Effector CD4-positive, alpha-beta T cell (primary cell): ENCODE data around the gene PPP2R2C.

Experiments
- DNase-seq: peaks from one replicate; pipeline ENCODE4 v3.0.0-alpha.2; 2020

Gene PPP2R2C

GRCh38 chr4:6360385-6360784 lies 112.0 kb downstream of the PPP2R2C start:
- DNase-seq, result no peak

- no peak for DNase-seq
Observed at GRCh38 chr4:6359536-6360308, 112.7 kb downstream of the PPP2R2C start.

GRCh38 chr4:6357476-6357875 lies 114.9 kb downstream of the PPP2R2C start:
- DNase-seq, result no peak

- DNase-seq, result no peak
Observed at GRCh38 chr4:6356076-6356560, 116.3 kb downstream of the PPP2R2C start.

- no peak for DNase-seq
Observed at GRCh38 chr4:6355052-6355451, 117.4 kb downstream of the PPP2R2C start.

GRCh38 chr4:6354626-6355025 lies 117.8 kb downstream of the PPP2R2C start:
- DNase-seq, result no peak

GRCh38 chr4:6354119-6354518 lies 118.3 kb downstream of the PPP2R2C start:
- no peak for DNase-seq

GRCh38 chr4:6352031-6352692 lies 120.3 kb downstream of the PPP2R2C start:
- no peak for DNase-seq

- DNase-seq, result no peak
Observed at GRCh38 chr4:6351246-6352000, 121.0 kb downstream of the PPP2R2C start.

- DNase-seq, result no peak
Observed at GRCh38 chr4:6350646-6351045, 121.8 kb downstream of the PPP2R2C start.

GRCh38 chr4:6349896-6350603 lies 122.4 kb downstream of the PPP2R2C start:
- DNase-seq, result no peak

GRCh38 chr4:6348408-6348807 lies 124.0 kb downstream of the PPP2R2C start:
- no peak for DNase-seq

GRCh38 chr4:6347511-6348045 lies 124.8 kb downstream of the PPP2R2C start:
- DNase-seq, result no peak

GRCh38 chr4:6346373-6347110 lies 125.9 kb downstream of the PPP2R2C start:
- no peak for DNase-seq

- DNase-seq, result no peak
Observed at GRCh38 chr4:6345866-6346265, 126.5 kb downstream of the PPP2R2C start.

- no peak for DNase-seq
Observed at GRCh38 chr4:6345096-6345830, 127.2 kb downstream of the PPP2R2C start.

- DNase-seq, result no peak
Observed at GRCh38 chr4:6343939-6344408, 128.4 kb downstream of the PPP2R2C start.

GRCh38 chr4:6342530-6343293 lies 129.7 kb downstream of the PPP2R2C start:
- no peak for DNase-seq

GRCh38 chr4:6341696-6342095 lies 130.7 kb downstream of the PPP2R2C start:
- no peak for DNase-seq

GRCh38 chr4:6340446-6341015 lies 131.9 kb downstream of the PPP2R2C start:
- no peak for DNase-seq
